ENCODE results near the gene SPATA20. TPM values are rescaled to one million over a fixed set of nuclear protein-coding genes. Genes with fewer than 3 reads are reported as not detected.

The SPATA20 gene
- total RNA-seq, 2 experiments from 2014 or later: 7.9 to 8.3 TPM

- ChIA-PET CTCF (ENCODE audit: unreplicated experiment) (no interaction called here), POLR2A (interaction anchor here (1.3 kb wide), 1 partner anchor 13 kb away, joined by 3 read pairs; no protein-coding TSS in a partner anchor)
- no peak overlapping the region for H3K4me2 ChIP-seq (ENCODE audit: low read length)
- H3K79me2 ChIP-seq (ENCODE audit: insufficient read depth, low read depth, low read length): no peaks in the 10 kb centered on the region
- BruUV-seq (replicated peaks): no TSS peak
- no peak for DNase-seq (ENCODE audit: low spot score)
- intact Hi-C loops (cut with micrococcal nuclease; ENCODE audit: unreplicated experiment): no loop called here
- no peaks in the 10 kb centered on the region for H3K36me3 ChIP-seq (ENCODE audit: insufficient read depth, low read length)
- no peaks in the 10 kb centered on the region for H3K9me3 ChIP-seq (ENCODE audit: low read length)
- H2AFZ ChIP-seq (ENCODE audit: low read length): no peak overlapping the region
- H3K4me3 ChIP-seq (ENCODE audit: low read depth, low read length, poor library complexity, severe bottlenecking): no peak overlapping the region
- no peaks in the 10 kb centered on the region for H3K9me2 ChIP-seq (ENCODE audit: insufficient read depth, low read length)
- H4K20me1 ChIP-seq (ENCODE audit: insufficient read depth, low read length): no peaks in the 10 kb centered on the region
- H3K27ac ChIP-seq (ENCODE audit: low read depth, low read length, poor library complexity, severe bottlenecking): no peak overlapping the region
- TF ChIP-seq CTCF (conservative IDR thresholded peaks at IDR 0.05; ENCODE audit: low read length): no peak
- no peak for TF ChIP-seq EZH2phosphoT487 (IDR thresholded peaks at IDR 0.05; ENCODE audit: borderline replicate concordance, low read depth, low read length)
- no peaks in the 10 kb centered on the region for H3K4me1 ChIP-seq (ENCODE audit: insufficient read depth, low read length, poor library complexity, severe bottlenecking)
Measured at GRCh38 chr17:50517504-50518383, 29.2 kb upstream of the SPATA20 start.

DNA sequence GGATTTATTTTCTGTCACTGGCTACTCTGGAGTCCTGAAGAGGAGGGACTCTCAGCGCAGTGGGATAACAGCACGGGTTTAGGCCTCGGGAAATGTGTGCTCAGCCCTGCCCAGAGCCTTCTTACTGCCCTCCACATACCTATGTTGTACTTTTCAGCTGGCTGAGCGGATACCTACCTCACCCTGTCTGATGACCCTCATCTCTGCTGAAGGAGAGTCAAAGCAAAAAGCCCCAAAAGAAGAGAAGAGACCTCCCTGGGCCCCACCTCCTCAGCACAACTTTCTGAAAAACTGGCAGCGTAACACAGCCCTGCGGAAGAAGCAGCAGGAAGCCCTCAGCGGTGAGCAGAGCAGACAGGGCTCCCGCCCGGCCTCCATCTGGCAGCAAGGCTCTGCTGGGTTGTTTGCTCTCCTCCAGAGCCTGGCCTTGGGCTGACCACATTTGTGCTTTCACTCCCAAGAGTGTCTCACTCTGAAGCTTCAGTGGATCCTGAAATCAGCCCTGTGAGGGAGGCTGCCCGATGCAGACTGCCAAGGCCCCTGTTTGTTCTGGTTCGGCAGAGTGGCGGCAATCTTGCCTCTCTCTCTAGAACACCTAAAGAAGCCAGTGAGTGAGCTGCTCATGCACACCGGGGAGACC, 28.5 kb upstream of the SPATA20 start:
- intact Hi-C loops (cut with micrococcal nuclease; ENCODE audit: unreplicated experiment): no loop called here
- TF ChIP-seq CTCF (conservative IDR thresholded peaks at IDR 0.05; ENCODE audit: low read length) (no peak), EZH2phosphoT487 (IDR thresholded peaks at IDR 0.05; ENCODE audit: borderline replicate concordance, low read depth, low read length) (no peak)
- H3K9me3 ChIP-seq (ENCODE audit: low read length): no peaks in the 10 kb centered on the region
- H2AFZ ChIP-seq (ENCODE audit: low read length): no peak overlapping the region
- no peak for DNase-seq (ENCODE audit: low spot score)
- no peaks in the 10 kb centered on the region for H3K36me3 ChIP-seq (ENCODE audit: insufficient read depth, low read length)
- no peaks in the 10 kb centered on the region for H4K20me1 ChIP-seq (ENCODE audit: insufficient read depth, low read length)
- H3K4me3 ChIP-seq (ENCODE audit: low read depth, low read length, poor library complexity, severe bottlenecking): no peak overlapping the region
- no peaks in the 10 kb centered on the region for H3K4me1 ChIP-seq (ENCODE audit: insufficient read depth, low read length, poor library complexity, severe bottlenecking)
- no peak overlapping the region for H3K27ac ChIP-seq (ENCODE audit: low read depth, low read length, poor library complexity, severe bottlenecking)
- H3K4me2 ChIP-seq (ENCODE audit: low read length): no peak overlapping the region
- no peaks in the 10 kb centered on the region for H3K79me2 ChIP-seq (ENCODE audit: insufficient read depth, low read depth, low read length)
- no peaks in the 10 kb centered on the region for H3K9me2 ChIP-seq (ENCODE audit: insufficient read depth, low read length)
- ChIA-PET POLR2A (interaction anchor here (1.3 kb wide), 1 partner anchor 14 kb away, joined by 3 read pairs; no protein-coding TSS in a partner anchor), CTCF (ENCODE audit: unreplicated experiment) (no interaction called here)
- BruUV-seq (replicated peaks): no TSS peak

All from OCI-LY7 (cell line).